Measurements from ENCODE around the gene MYADML2. TPM values are rescaled to one million over a fixed set of nuclear protein-coding genes. Genes with fewer than 3 reads are reported as not detected.

MYADML2 gene
- total RNA-seq, 1 experiment from 2014 or later: 0.22 TPM

DNA sequence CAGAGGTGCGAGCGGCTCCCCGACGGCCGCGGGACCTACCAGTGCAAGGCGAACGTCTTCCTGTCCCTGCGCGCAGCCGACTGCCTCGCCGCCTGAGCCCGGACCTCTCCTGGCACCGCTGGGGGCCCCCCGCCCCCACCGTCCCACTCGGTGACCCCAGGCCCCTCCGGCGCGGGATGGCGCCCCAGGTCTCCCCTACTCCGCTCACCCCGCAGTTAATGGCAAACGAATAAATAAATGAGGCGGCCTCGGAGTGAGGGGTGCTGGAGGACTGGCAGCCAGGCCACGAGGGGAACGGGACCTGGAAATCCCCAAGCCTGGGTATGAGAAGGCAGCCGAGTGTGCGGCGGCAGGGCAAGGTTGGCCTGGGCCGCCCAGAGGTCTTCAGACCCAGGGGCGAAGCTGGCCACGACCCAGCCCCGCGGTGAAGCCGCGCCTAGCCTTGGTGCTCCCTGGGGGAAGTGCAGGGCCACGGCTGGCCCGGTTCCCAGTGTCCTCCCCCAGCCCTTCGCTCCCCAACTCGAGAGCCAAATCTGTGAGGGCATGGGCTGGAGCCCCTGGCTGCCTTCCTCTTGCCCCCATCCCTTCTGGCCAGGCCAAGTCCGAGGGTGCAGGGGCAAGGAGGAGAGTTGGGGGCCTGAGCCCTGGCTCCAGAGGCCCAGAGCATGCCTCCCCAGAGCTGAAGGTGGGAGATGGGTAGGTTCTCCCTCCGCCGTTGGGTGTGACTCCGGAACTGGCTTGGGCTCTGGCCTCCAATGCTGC is 44.2 kb downstream of the MYADML2 start:
- TF ChIP-seq, protein P1, sequence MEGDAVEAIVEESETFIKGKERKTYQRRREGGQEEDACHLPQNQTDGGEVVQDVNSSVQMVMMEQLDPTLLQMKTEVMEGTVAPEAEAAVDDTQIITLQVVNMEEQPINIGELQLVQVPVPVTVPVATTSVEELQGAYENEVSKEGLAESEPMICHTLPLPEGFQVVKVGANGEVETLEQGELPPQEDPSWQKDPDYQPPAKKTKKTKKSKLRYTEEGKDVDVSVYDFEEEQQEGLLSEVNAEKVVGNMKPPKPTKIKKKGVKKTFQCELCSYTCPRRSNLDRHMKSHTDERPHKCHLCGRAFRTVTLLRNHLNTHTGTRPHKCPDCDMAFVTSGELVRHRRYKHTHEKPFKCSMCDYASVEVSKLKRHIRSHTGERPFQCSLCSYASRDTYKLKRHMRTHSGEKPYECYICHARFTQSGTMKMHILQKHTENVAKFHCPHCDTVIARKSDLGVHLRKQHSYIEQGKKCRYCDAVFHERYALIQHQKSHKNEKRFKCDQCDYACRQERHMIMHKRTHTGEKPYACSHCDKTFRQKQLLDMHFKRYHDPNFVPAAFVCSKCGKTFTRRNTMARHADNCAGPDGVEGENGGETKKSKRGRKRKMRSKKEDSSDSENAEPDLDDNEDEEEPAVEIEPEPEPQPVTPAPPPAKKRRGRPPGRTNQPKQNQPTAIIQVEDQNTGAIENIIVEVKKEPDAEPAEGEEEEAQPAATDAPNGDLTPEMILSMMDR (conservative IDR thresholded peaks at IDR 0.05): no peak
- peak overlapping the region; percentile 31 for H3K4me2 ChIP-seq (ENCODE audit: insufficient read depth, insufficient read length, low read length)

More for the DNA sequence above, 44.2 kb downstream of the MYADML2 start:
- H2BK120ac ChIP-seq (ENCODE audit: low read depth, low read length, poor library complexity, severe bottlenecking): no peak overlapping the region
- H3K27ac Mint-ChIP-seq: no peak overlapping the region
- H4K91ac ChIP-seq (ENCODE audit: insufficient read length, low read depth, low read length): no peak overlapping the region
- no peak overlapping the region for H2BK20ac ChIP-seq (ENCODE audit: low read depth, low read length, poor library complexity, severe bottlenecking)
- H3K9me3 ChIP-seq (ENCODE audit: control insufficient read depth, low read depth, low read length): no peaks in the 10 kb centered on the region
- H3K4ac ChIP-seq (ENCODE audit: low read depth, low read length): no peak overlapping the region
- peaks cover 6 to 27% (median 16%) of the 10 kb centered on the region in 3 experiments; a peak in 6 of 7 replicates for H3K36me3 Mint-ChIP-seq (ENCODE audit: insufficient read depth in 1 of 3, low read depth in 3 of 3)
- no peaks in the 10 kb centered on the region for H3K79me1 ChIP-seq (ENCODE audit: insufficient read depth, low read depth, low read length, poor library complexity, severe bottlenecking)
- H3K14ac ChIP-seq (ENCODE audit: insufficient read depth, low read length): peak overlapping the region; percentile 51; the same call in 1 of the 2 replicates
- H3K9me3 Mint-ChIP-seq: no peaks in the 10 kb centered on the region
- H3K4me1 Mint-ChIP-seq: peaks cover 0 to 3% of the 10 kb centered on the region in 2 experiments; a peak in 2 of 4 replicates
- H3K9ac ChIP-seq (ENCODE audit: extremely low read depth, insufficient read length, low read length): no peak overlapping the region
- H3K4me1 ChIP-seq (ENCODE audit: insufficient read depth, low read length): no peaks in the 10 kb centered on the region
- no peak overlapping the region for H2BK15ac ChIP-seq (ENCODE audit: low read depth, low read length)
- no peaks in the 10 kb centered on the region for H4K20me1 ChIP-seq (ENCODE audit: control insufficient read depth, insufficient read depth, insufficient read length)
- no peak overlapping the region for H4K5ac ChIP-seq (ENCODE audit: insufficient read length, low read depth, low read length)
- DNase-seq: peak; percentile 72
- H3T11ph ChIP-seq (ENCODE audit: low read length): no peak overlapping the region
- no peak overlapping the region for H2AK5ac ChIP-seq (ENCODE audit: insufficient read length, low read length)
- no peak overlapping the region for H2BK5ac ChIP-seq (ENCODE audit: insufficient read length, low read length)
- H3K23ac ChIP-seq (ENCODE audit: insufficient read length, low read depth, low read length): no peak overlapping the region
- H3K27ac ChIP-seq (ENCODE audit: insufficient read length, low read depth, low read length): no peak overlapping the region
- H3K27me3 Mint-ChIP-seq (ENCODE audit: low read depth): peaks cover 11% of the 10 kb centered on the region
- no peak overlapping the region for H3K56ac ChIP-seq (ENCODE audit: insufficient read length, low read depth, low read length)
- no peak overlapping the region for H4K8ac ChIP-seq (replicated peaks; ENCODE audit: insufficient read length, low read depth, low read length)
- H3K23me2 ChIP-seq (ENCODE audit: insufficient read length, low read depth, low read length, poor library complexity, severe bottlenecking): peaks cover 11% of the 10 kb centered on the region
- WGBS (ENCODE audit: extremely low coverage, insufficient read length, low lambda C conversion rate): no CpG with 5 or more reads among the region's 47 CpGs
- H2BK12ac ChIP-seq (ENCODE audit: insufficient read length, low read depth, low read length): no peak overlapping the region
- H2AFZ ChIP-seq (ENCODE audit: low read length): no peak overlapping the region
- no peaks in the 10 kb centered on the region; the same call in 1 of the 2 replicates for H3K27me3 ChIP-seq (ENCODE audit: insufficient read depth, low read length)
- peak overlapping the region; percentile 27 to 60; a peak in 2 of 5 replicates for H3K4me3 Mint-ChIP-seq
- no peak overlapping the region for H3K18ac ChIP-seq (ENCODE audit: insufficient read length, low read depth, low read length)
- no peaks in the 10 kb centered on the region for H3K79me2 ChIP-seq (ENCODE audit: insufficient read depth, low read length)

Measured in H9 (cell line).